ENCODE results near the gene STAB2. TPM values are rescaled to one million over a fixed set of nuclear protein-coding genes. Genes with fewer than 3 reads are reported as not detected.

The STAB2 gene
- total RNA-seq, 1 donor from 2014 or later: not detected

- Mint-ChIP-seq H3K4me3 (no peak overlapping the region), H3K27me3 (ENCODE audit: low read depth) (peaks cover 34% of the 10 kb centered on the region), H3K36me3 (no peaks in the 10 kb centered on the region), H3K9me3 (no peaks in the 10 kb centered on the region), H3K4me1 (peaks cover 8% of the 10 kb centered on the region), H3K27ac (no peak overlapping the region)
- no peak for DNase-seq (ENCODE audit: low spot score in 2 of 2, unreplicated experiment in 2 of 2)
- TF ChIP-seq CTCF (IDR thresholded peaks at IDR 0.05; ENCODE audit: unreplicated experiment): no peak
These were observed 90.8 kb downstream of the STAB2 start for GRCh38 chr12:103677905-103678304.

- Mint-ChIP-seq H3K27me3 (ENCODE audit: low read depth) (peaks cover 49% of the 10 kb centered on the region), H3K36me3 (no peaks in the 10 kb centered on the region), H3K4me3 (no peak overlapping the region), H3K4me1 (peaks cover 8% of the 10 kb centered on the region), H3K9me3 (no peaks in the 10 kb centered on the region), H3K27ac (no peak overlapping the region)
- DNase-seq (ENCODE audit: low spot score in 2 of 2, unreplicated experiment in 2 of 2): no peak
- TF ChIP-seq CTCF (IDR thresholded peaks at IDR 0.05; ENCODE audit: unreplicated experiment): no peak
These were observed 92.5 kb downstream of the STAB2 start for GRCh38 chr12:103679421-103680170.

- peaks cover 8% of the 10 kb centered on the region for H3K4me1 Mint-ChIP-seq
- TF ChIP-seq CTCF (IDR thresholded peaks at IDR 0.05; ENCODE audit: unreplicated experiment): no peak
- H3K27ac Mint-ChIP-seq: no peak overlapping the region
- no peak for DNase-seq (ENCODE audit: low spot score in 2 of 2, unreplicated experiment in 2 of 2)
- no peak overlapping the region for H3K4me3 Mint-ChIP-seq
- no peaks in the 10 kb centered on the region for H3K9me3 Mint-ChIP-seq
- H3K27me3 Mint-ChIP-seq (ENCODE audit: low read depth): peaks cover 50% of the 10 kb centered on the region
- no peaks in the 10 kb centered on the region for H3K36me3 Mint-ChIP-seq
These were observed 93.6 kb downstream of the STAB2 start for GRCh38 chr12:103680591-103681141.

GRCh38 chr12:103686026-103686425 lies 99.0 kb downstream of the STAB2 start:
- H3K27me3 Mint-ChIP-seq (ENCODE audit: low read depth): peaks cover 54% of the 10 kb centered on the region
- no peak for DNase-seq (ENCODE audit: low spot score in 2 of 2, unreplicated experiment in 2 of 2)
- no peak overlapping the region for H3K4me3 Mint-ChIP-seq
- H3K4me1 Mint-ChIP-seq: peaks cover under 1% of the 10 kb centered on the region
- no peak for TF ChIP-seq CTCF (IDR thresholded peaks at IDR 0.05; ENCODE audit: unreplicated experiment)
- no peak overlapping the region for H3K27ac Mint-ChIP-seq
- H3K9me3 Mint-ChIP-seq: no peaks in the 10 kb centered on the region
- H3K36me3 Mint-ChIP-seq: no peaks in the 10 kb centered on the region

- no peak for DNase-seq (ENCODE audit: low spot score in 2 of 2, unreplicated experiment in 2 of 2)
- H3K4me3 Mint-ChIP-seq: no peak overlapping the region
- H3K27ac Mint-ChIP-seq: no peak overlapping the region
- H3K36me3 Mint-ChIP-seq: no peaks in the 10 kb centered on the region
- no peaks in the 10 kb centered on the region for H3K4me1 Mint-ChIP-seq
- TF ChIP-seq CTCF (IDR thresholded peaks at IDR 0.05; ENCODE audit: unreplicated experiment): no peak
- peaks cover 58% of the 10 kb centered on the region for H3K27me3 Mint-ChIP-seq (ENCODE audit: low read depth)
- no peaks in the 10 kb centered on the region for H3K9me3 Mint-ChIP-seq
These were observed 100.2 kb downstream of the STAB2 start for GRCh38 chr12:103687253-103687652.

All from mesothelial cell of epicardium (in vitro differentiated cells).